G401.6 (cell line): ENCODE measurements around the gene NFRKB.
"Not testable (repeated sequence)": the region's sequence is repeated elsewhere in the genome, so short reads cannot be mapped to it uniquely, and the experiment has no call there.

Source experiments
- FAIRE-seq: peaks from 2 replicates; lab custom pipeline; 2012; peaks lifted over from hg19 to GRCh38; lab: Jason Lieb, UNC

NFRKB gene

DNA sequence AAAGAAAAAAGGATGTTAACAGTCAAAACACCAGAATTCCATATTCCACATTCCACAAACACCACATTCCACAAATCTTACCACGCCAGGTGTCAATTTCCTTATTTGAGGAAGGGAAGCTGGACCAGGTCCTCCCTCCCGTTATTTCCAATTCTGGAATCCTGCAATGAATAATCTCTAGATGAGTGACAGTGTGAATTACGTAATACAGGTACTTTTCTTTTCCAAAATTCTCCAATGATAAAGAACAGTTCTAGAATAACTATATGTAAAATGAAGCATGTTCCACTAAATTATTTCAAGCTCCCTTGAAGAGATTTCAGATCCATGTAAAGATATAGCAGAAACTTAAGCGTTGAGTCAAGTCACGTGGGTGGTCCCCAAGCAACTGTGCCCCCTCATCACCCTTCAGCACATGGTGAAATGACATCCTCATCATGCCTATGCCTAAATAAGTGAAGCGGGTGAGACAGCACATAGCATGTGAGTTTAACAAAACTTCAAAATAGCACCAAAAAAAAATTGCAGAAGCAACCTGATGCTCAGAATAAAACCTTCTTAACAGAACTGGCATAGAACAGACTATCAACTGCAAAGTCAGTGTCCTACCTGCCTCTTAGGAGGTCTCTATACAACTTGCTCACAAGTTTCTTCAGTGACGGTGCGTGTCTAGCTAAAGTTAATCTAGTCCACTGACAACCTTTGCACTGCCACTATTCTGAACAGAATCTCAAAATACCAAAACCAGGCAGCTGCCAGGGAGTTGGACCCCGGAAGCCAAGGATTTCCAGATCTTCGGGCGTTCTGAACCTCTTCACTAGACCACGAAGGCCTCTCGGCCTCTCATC lies 876 bp downstream of the NFRKB start:
- no peak for FAIRE-seq

DNA sequence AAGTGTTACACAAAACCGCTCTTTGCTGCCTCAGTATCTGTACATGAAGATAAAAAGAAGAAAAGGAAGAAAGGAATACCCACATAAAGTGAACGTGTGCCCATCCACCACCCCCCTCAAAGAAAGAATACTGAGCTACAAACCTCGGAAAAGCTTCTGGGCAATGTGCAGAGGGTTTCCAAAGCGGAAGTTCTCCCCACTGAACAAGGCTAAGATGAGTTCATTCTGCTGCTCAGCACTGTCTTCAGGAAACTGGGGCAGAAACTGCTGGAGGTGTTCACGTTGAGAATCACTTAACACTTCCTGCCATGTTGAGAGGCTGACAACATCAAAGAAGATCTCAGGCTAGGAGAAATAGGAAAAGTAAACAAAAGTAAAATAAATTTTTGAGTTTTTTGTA lies 6.9 kb downstream of the NFRKB start:
- no peak for FAIRE-seq

DNA sequence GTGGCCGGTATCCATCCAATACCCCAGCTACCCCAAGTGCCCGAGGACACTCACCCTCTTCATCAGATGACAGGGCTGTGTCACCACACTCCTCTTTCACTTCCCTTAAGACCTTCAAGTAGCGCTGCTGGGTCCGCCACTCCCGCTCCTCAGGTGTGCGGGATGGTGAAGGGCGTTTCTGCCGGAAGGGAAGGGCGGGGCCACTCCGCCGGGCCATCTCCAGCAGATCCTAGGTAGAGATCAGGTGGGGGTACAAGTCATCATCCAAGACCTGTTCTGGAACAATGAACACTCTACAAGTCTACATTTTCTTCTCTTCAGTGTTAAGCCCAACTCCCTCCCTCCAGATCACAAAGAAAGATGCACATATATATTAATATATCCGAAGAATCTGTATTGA lies 10.0 kb downstream of the NFRKB start:
- no peak for FAIRE-seq

DNA sequence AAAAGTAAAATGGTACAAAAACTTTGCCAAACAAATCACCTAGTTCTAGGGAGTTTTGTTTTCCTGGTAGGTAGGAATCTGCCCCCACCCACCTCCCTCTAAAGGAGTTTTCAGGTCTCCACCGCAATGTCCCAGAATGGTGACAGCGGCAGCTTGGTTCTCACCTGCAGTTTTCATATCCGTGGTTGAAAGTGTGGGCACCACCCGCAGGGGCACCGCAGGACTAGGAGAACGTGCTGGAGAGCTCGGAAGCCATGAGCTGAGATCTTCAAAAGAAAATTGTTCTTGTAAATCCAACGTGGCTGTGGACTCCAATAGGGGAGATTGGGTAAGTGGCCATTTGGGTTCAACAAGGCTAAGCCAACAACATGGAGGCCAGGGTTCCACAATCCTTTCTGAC lies 10.8 kb downstream of the NFRKB start:
- FAIRE-seq, result no peak

DNA sequence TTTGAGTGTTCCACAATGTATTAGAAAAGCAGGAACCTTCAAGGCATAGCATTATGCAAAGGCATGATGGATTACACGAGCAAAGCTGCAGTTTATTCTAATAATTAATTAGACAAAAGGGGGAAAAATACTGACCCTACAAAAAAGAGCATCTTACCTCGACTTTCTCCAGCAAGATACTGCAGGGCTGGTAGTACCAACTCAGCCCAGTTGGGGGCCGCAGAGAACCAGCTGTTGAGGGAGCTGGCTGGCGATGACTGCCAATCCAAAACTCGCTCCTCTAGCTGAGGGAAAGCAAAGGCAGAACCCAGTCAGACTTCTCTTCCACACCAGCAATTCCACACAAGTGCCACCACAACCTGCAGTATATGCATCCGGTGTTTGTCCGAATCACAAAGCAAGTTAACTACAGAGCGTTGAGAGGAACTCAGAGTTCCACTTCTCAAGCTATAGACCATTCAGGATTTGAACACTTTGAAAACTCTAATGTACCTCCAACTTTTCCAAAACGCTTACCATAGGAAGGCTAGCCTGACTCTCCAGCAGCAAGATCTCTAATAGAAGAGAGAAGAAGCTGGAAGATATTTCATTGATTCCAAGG lies 13.7 kb downstream of the NFRKB start:
- no peak for FAIRE-seq

DNA sequence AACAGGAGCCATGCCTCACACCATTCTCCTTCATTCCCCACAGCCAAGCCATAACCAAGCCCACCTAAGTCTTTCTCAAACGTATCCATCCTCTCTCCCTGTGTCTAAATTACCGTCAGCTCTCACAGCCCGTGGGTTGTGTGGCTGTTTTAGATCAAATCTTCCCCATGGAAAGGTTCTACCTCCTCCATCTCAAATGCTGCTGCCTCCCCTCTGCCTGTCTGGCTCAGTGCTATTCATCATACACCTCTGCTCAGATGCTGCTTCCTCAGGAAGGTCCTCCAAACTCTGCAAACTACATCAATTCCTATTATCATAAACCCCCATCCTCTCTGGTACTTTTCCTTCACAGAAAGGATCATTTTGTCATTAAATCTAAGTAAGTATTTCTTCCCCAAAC lies 15.1 kb downstream of the NFRKB start:
- FAIRE-seq, result no peak

DNA sequence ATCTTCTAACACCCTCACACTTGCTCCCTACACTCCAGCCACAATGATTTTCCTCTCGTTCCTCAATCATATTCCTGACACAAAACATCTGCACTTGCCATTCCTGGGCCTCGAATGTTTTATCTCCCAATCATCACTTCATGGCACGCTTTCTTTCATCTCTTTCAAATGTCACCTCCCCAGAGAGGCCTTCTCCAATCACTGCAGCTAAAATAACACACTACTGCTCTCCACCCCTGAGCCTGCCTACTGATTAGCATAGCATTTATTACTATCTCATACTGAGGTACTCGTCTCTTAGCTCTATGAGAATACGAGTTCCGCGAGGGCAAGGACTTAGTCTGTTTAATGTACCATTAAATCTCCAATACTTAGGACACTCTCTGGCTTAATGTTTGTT lies 23.5 kb downstream of the NFRKB start:
- FAIRE-seq, result no peak

DNA sequence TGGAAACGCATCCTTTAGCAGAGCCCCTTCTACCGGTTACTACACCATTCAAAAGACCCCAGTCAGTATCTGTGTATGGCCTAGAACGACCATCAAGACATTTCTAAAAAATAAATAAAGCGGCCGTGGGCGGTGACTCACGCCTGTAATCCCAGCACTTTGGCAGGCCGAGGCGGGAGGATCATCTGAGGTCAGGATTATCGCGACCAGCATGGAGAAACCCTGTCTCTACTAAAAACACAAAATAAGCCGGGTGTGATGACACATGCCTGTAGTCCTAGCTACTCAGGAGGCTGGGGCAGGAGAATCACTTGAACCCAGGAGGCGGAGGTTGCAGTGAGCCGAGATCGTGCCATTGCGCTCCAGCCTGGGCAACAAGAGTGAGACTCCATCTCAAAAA lies 26.8 kb downstream of the NFRKB start:
- not testable (repeated sequence) for FAIRE-seq

DNA sequence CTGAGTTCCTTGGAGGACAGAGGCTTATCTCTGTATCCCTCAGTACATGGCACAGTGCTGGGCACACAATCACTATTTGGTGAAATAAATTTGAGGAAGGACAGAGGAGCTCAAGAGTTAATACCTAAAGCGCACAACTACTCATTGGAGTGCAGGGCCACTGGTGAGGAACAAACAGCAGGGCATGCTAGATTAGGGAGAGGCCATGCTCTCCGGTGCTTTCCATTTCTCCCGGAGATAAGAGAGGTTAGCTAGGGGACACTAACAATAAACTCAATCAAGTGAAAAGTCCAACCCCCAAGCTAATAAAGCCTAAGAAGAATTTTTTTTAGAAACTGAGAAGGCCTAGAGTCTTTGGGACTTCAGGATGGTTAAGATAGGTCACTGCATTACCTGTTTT lies 29.1 kb downstream of the NFRKB start:
- FAIRE-seq, result no peak

DNA sequence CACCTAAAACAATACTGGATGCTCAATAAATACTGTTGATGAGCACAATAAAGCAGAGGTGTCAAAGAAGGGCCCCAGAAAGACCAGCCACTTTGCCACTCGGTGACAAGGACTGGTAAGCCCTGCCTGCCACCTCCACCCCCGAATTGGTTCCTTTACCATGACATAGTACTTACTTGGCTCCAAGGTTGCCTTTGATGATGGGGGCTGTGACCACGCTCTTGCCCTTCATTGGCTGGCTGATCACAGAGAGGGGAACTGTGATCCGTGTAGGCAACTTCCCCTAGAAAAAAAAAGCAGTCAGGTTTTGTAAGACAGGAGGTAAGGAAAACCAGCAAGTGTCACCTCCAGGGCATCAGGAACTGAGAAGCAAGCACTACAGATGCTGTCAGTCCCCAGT lies 29.7 kb downstream of the NFRKB start:
- FAIRE-seq, result no peak

DNA sequence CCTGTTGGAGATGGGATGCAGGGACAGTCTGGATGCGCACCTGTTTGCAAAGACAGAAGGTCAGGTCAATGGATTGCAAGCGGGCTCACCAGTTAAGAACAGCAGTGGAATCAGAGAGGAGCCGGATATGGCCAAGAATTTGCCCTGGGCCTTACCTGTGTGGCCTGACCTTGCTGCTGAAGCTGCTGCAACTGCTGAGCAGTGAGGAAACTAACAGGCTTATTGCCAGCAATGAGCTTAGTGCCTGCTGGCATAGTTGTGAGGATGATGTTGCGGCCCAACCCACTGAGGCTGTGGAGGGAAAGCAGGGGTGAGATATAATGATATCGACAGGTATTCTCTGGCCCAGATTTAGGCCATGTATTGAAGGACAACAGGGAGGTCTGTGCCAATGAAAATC lies 30.6 kb downstream of the NFRKB start:
- no peak for FAIRE-seq

DNA sequence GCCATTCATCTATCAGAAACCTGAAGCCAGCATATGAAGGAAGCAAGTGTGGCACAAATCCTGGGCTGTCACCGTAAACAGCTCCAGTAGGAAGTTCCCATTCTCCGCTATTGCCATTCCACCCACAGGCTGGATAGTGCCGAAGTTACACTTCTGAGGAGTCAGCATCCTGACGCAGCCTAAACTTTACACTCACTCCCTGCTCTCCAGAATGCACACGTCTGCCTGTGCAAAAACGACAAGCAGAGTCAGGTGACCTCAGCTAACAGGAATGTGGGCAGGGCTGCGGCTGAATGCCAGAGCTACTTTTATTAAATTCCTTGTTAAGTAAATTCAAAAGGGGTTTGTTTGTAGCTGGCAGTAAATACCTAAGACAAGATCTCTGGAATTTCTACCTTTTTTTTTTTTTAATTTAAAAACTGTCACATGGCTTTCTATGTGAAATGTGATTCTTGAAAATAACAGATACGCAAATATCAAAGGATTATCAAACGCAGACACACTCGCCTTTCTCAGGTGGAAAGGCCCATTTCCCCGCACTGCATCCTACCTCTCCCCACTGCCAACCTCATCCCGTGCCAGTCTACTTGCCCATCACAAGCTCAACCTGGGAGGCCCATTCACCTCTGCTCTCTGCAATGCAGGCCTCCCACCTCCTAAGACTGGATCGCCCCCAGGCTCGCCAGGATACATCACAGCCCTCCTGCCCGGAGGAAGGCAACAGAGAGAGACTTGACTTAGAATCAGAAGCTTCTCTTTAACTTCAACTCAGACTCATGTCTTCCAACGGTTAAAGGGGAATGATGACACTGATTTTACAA lies 33.5 kb downstream of the NFRKB start:
- peak; percentile 96 for FAIRE-seq

DNA sequence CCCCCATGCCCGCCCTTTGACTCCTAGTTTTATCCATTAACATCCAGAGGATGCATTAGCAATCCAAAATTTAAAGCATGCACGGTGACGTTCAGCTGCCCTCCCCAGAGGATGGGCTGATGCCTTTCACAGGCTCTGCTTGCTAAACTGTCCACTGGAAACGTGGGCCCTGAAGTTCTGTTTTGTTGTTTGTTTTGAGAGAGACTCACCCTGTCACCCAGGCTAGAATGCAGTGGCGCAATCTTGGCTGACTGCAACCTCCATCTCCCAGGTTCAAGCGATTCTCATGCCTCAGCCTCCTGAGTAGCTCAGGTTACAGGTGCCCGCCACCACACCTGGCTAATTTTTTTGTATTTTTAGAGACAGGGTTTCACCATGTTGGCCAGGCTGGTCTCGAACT lies 39.3 kb downstream of the NFRKB start:
- FAIRE-seq, result no peak

DNA sequence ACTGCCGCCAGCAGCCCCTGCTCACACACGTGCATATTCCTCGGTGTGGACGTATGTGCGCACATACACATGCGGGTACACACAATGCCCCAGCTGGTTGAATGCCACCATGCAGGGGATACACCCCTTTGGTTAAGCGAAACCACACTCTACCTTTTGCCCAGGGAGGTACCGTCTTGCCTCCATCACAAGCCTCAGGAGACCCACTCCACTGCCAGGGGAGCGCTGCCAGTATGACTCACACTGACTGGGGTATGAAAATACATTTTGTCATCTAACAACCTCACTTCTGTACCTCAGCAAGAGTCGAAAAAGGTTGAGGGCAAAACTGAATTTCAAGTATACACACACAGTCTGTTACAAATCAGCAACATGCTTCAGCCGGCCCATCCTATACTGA lies 40.3 kb downstream of the NFRKB start:
- no peak for FAIRE-seq

DNA sequence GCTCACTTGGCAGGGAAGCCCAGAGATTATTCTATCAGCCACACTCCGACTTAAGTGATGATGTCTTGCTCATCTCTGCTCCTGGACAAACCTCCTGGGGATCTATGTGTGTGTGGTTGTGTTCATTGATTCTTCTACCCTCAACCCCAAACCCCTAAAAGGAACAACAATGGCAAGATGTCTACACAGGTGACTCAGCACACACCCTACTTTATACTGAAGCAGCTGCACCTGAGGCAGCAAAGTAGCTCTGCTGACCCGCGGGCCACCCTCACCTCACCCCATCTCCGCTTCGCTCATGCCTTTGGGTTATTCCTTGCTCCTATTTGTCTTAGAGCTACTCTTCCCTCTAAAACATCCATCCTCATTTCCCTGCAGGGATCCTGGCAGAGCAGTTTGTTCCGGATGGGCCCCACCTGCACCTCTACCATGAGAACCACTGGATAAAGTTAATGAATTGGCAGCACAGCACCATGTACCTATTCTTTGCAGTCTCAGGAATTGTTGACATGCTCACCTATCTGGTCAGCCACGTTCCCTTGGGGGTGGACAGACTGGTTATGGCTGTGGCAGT lies 41.1 kb downstream of the NFRKB start:
- no peak for FAIRE-seq

DNA sequence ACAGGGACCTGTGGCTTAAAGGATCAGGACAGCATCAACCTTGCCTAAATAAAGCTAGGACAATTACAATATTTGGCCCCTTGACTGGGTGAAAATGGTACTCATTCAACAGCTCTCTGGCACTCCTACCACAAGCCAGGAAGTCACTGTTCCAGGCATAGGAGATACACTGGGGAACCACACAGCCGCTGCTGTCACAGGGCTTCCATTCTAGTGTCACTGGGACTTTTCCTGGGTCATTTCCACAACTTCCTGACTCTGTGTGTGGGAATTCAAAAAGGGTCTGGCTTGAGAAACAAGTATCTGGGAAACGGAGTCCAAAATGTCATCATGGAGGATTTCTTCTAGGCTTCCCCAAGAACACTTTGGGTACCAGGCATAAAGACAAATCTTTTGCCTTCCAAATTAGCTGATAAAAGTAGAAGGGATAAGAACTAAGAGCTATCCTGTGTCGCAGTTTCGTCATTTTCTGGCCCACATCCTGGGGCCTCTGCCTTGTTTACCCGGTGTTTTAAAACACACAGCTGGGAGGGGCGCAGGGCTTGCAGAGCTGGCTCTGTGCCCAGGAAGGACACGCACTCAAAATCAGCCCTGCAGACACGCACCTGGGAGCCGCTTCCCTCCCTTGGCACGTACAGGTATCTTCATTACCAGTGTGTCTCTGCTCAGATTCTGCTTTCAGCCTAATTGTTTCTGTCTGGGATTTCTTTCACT lies 41.7 kb downstream of the NFRKB start:
- FAIRE-seq, result no peak

DNA sequence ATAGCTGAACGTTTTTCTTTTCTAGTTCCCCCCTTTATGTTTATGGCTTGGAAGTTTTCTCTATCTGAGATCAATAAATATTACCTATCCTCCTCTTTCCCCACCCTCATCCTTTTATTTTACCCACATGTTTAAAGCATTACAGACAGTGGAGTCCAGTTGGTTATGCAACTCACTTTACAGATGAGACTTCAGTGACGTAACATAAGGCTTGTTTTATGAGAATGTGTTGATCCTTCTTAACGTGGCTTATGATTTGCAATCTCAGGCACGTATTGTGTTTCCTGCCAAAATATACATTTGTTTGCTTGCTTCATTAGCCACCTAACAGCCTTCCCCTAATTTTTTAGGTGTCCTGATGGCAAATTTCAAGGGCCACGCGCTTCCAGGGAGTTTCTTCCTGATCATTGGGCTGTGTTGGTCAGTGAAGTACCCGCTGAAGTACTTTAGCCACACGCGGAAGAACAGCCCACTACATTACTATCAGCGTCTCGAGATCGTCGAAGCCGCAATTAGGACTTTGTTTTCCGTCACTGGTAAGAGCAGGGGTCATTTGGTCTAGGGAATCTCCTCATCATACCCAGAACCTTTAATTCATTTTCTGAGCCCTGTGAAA lies 43.1 kb downstream of the NFRKB start:
- no peak for FAIRE-seq

DNA sequence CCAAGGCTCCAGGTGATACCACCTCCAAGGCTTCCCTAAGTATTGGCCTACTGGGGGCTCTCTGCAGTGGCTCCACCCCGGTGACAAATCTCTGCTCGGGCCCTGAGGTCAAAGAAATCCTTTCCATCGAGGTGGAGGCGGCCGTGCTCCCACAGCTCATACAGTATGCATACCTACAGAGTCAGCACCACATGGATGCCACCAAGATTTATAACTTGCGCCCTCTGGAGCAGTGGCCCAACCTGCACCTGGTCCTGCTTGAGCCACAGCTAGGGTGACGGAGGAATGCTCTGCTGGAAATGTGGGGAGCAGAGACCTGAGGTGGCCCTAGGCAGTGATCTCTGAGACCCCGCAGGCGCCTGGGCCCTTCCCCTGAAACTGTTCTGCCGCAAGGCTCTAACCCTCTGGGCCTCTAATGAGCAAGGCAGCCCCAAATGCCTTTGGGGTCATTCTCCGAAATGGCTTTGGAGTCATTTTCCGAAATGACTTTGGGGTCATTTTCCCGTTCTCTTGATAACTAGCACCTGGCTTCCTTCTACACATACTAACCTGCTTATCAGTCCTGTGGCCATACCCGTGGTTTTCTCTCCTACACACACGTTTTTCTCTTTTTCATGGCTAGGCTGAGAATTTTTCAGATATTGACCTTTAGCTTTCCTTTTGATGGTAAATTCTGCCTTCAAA lies 45.8 kb downstream of the NFRKB start:
- FAIRE-seq, result no peak

DNA sequence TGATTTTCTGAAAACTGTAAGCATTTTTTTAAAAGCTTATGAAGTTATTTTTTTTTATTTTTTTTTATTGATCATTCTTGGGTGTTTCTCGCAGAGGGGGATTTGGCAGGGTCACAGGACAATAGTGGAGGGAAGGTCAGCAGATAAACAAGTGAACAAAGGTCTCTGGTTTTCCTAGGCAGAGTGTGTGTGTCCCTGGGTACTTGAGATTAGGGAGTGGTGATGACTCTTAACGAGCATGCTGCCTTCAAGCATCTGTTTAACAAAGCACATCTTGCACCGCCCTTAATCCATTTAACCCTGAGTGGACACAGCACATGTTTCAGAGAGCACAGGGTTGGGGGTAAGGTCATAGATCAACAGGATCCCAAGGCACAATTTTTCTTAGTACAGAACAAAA lies 48.0 kb downstream of the NFRKB start:
- FAIRE-seq, result not testable (repeated sequence)

DNA sequence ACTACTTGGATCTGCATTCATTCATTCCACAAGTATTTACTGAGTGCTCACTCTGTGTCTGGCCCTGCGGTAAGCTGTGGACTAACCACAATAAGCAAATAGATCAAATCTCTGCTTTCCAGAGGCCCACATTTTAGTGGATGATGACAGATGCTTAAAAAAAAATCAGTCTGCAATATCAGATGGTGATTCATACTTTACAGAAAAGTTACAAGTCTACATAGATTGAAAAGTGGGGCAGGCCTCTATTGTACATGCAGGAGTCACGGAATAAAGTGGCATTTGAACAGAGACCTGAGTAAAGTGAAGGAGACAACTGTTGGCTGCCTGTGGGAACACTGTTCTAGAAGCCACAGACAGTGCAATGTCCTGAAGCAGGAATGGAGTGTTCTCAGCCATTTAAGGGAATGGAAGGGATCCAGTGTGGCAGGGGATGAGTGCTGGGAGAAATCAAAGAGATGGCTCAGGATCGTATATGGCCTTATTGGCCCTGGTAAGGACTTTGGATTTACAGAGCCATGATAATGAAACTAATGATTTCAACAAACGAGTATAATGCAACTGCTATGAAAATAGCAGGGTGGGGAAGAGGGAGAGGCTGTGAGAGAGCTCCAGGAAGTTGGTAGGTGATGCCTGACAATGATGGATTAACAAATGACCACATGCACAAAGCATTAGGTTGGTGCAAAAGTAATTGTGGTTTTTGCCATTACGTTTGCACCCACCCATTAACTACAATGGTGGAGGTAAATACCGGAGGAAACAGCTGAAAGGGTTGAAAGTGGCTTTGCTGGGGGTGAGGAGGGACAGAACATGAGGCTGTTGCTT lies 48.7 kb downstream of the NFRKB start:
- FAIRE-seq, result no peak
